Measurements from ENCODE around the gene CACNA1S. TPM values are rescaled to one million over a fixed set of nuclear protein-coding genes. Genes with fewer than 3 reads are reported as not detected.

The CACNA1S gene
- total and polyA plus RNA-seq, 10 donors, result 0.04 to 0.17 (median 0.09) TPM; not detected in 7

- DNase-seq, result no peak
Observed at GRCh38 chr1:201104141-201104540, 8.1 kb downstream of the CACNA1S start.

GRCh38 chr1:201103666-201104065, 8.6 kb downstream of the CACNA1S start:
- Histone ChIP-seq H3K27ac (no peak overlapping the region), H3K27me3 (replicated peaks in 1 of 7) (no peaks in the 10 kb centered on the region), H3K36me3 (no peaks in the 10 kb centered on the region), H3K4me1 (no peaks in the 10 kb centered on the region), H3K4me3 (no peak overlapping the region), H3K9me3 (no peaks in the 10 kb centered on the region)
- no peak for DNase-seq
- intact Hi-C loops (cut with DNase I; ENCODE audit: low total_unique reads), result no loop called here
- WGBS, 5 donors, result 86 to 95% (median 87%) methylated on average over 4 to 9 of the region's 9 CpGs
- TF ChIP-seq, protein P1, sequence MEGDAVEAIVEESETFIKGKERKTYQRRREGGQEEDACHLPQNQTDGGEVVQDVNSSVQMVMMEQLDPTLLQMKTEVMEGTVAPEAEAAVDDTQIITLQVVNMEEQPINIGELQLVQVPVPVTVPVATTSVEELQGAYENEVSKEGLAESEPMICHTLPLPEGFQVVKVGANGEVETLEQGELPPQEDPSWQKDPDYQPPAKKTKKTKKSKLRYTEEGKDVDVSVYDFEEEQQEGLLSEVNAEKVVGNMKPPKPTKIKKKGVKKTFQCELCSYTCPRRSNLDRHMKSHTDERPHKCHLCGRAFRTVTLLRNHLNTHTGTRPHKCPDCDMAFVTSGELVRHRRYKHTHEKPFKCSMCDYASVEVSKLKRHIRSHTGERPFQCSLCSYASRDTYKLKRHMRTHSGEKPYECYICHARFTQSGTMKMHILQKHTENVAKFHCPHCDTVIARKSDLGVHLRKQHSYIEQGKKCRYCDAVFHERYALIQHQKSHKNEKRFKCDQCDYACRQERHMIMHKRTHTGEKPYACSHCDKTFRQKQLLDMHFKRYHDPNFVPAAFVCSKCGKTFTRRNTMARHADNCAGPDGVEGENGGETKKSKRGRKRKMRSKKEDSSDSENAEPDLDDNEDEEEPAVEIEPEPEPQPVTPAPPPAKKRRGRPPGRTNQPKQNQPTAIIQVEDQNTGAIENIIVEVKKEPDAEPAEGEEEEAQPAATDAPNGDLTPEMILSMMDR (IDR thresholded peaks at IDR 0.05 in 8 of 11, conservative IDR thresholded peaks at IDR 0.05 in 3 of 11), result no peak
- TF ChIP-seq POLR2AphosphoS5 (IDR thresholded peaks at IDR 0.05), result no peak
- TF ChIP-seq POLR2A (IDR thresholded peaks at IDR 0.05), result no peak

More at GRCh38 chr1:201104141-201104540, 8.1 kb downstream of the CACNA1S start:
- TF ChIP-seq POLR2AphosphoS5 (IDR thresholded peaks at IDR 0.05) (no peak), POLR2A (IDR thresholded peaks at IDR 0.05) (no peak)
- TF ChIP-seq, protein P1 (IDR thresholded peaks at IDR 0.05 in 8 of 11, conservative IDR thresholded peaks at IDR 0.05 in 3 of 11), result no peak
- no peak overlapping the region for H3K27ac ChIP-seq
- H3K4me1 ChIP-seq, result no peaks in the 10 kb centered on the region
- H3K9me3 ChIP-seq, result no peaks in the 10 kb centered on the region
- no peaks in the 10 kb centered on the region for H3K36me3 ChIP-seq
- H3K27me3 ChIP-seq (replicated peaks in 1 of 7), result no peaks in the 10 kb centered on the region
- 41 to 85% (median 55%) methylated on average over 1 of the region's 1 CpG for WGBS, 5 donors
- intact Hi-C loops (cut with DNase I; ENCODE audit: low total_unique reads), result no loop called here
- no peak overlapping the region for H3K4me3 ChIP-seq

GRCh38 chr1:201100169-201100930, 11.9 kb downstream of the CACNA1S start:
- DNase-seq, result no peak
- 84 to 92% (median 91%) methylated on average over 12 of the region's 12 CpGs for WGBS, 5 donors
- H3K9me3 ChIP-seq, result no peaks in the 10 kb centered on the region
- H3K27me3 ChIP-seq (replicated peaks in 1 of 7), result no peaks in the 10 kb centered on the region
- H3K27ac ChIP-seq, result no peak overlapping the region
- H3K36me3 ChIP-seq, result no peaks in the 10 kb centered on the region
- intact Hi-C loops (cut with DNase I; ENCODE audit: low total_unique reads), result no loop called here
- no peak overlapping the region for H3K4me3 ChIP-seq
- TF ChIP-seq, protein P1 (IDR thresholded peaks at IDR 0.05 in 8 of 11, conservative IDR thresholded peaks at IDR 0.05 in 3 of 11), result no peak
- TF ChIP-seq POLR2A (IDR thresholded peaks at IDR 0.05), result no peak
- TF ChIP-seq POLR2AphosphoS5 (IDR thresholded peaks at IDR 0.05), result no peak
- no peaks in the 10 kb centered on the region for H3K4me1 ChIP-seq

DNA sequence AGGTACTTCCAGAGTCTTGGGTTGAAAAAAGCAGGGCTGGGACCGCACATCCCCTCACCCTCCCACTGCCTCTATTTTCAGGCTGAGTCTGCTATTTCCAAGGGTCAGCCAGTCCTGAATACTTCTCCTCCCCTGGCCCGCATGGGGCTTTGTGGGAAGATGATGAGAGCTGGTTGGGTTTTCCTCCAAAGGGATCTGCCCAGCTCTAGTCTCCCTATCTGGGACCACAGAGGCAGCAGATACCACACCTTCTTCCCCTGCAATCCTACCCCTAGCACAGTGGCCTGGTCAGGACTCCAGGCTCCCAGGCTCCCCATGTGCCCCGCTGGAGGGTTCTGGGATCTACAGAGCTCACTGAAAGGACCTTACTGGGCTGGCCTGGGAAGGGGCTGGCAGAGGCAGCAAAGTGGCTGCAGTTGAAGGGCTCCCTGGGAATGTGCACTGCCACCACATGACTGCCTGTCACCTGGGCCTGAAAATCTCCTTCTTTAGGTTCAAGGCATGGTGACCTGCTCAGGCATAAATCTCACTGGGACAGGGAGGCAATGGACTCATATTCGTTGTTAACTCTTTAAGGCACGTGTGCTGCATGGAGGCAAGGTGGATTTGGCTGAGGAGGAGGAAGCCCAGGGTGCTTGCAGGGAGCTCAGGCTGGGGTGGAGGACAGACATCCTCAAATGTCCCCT, 13.1 kb downstream of the CACNA1S start:
- Histone ChIP-seq H3K4me3 (no peak overlapping the region), H3K4me1 (no peaks in the 10 kb centered on the region), H3K36me3 (no peaks in the 10 kb centered on the region), H3K27me3 (replicated peaks in 1 of 7) (no peaks in the 10 kb centered on the region), H3K27ac (no peak overlapping the region), H3K9me3 (no peaks in the 10 kb centered on the region)
- WGBS, 5 donors, result 70 to 81% (median 78%) methylated on average over 4 to 5 of the region's 5 CpGs
- intact Hi-C loops (cut with DNase I; ENCODE audit: low total_unique reads), result no loop called here
- TF ChIP-seq POLR2A (IDR thresholded peaks at IDR 0.05), result no peak
- TF ChIP-seq, protein P1 (IDR thresholded peaks at IDR 0.05 in 8 of 11, conservative IDR thresholded peaks at IDR 0.05 in 3 of 11), result no peak
- no peak for TF ChIP-seq POLR2AphosphoS5 (IDR thresholded peaks at IDR 0.05)
- DNase-seq, result no peak
